Hepatocyte (in vitro differentiated cells): Measurements from ENCODE around the gene C12orf56. TPM values are rescaled to one million over a fixed set of nuclear protein-coding genes. Genes with fewer than 3 reads are reported as not detected.

Experiments
- DNase-seq: peaks from one replicate; pipeline ENCODE4 v3.0.0-alpha.2; 2016; ENCODE audit warnings: low spot score
- H2AFZ ChIP-seq: fragments of 200-600 bp; sonication (generic); 2 replicates; pipeline ENCODE4 v1.6.0; 2016; ENCODE audit warnings: antibody characterized with exemption, mild to moderate bottlenecking
- H3K27ac ChIP-seq: fragments of 200-600 bp; sonication (generic); 2 replicates; pipeline ENCODE4 v1.5.1; 2016; ENCODE audit warnings: mild to moderate bottlenecking
- H3K27me3 ChIP-seq: fragments of 200-600 bp; sonication (generic); 2 replicates; pipeline ENCODE4 v1.6.1; 2016
- H3K36me3 ChIP-seq: fragments of 200-600 bp; sonication (generic); replicated peaks from 2 replicates; pipeline ENCODE4 v1.5.1; 2016; ENCODE audit warnings: low read depth; ENCODE audit not compliant: insufficient read depth
- H3K4me1 ChIP-seq: fragments of 200-600 bp; sonication (generic); 2 replicates; pipeline ENCODE4 v1.5.1; 2016; ENCODE audit warnings: mild to moderate bottlenecking, moderate library complexity; ENCODE audit not compliant: insufficient read depth
- H3K4me2 ChIP-seq: fragments of 200-600 bp; sonication (generic); 2 replicates; pipeline ENCODE4 v1.6.0; 2016
- H3K4me3 ChIP-seq: fragments of 200-600 bp; sonication (generic); 2 replicates; pipeline ENCODE4 v1.5.1; 2016; ENCODE audit warnings: mild to moderate bottlenecking
- H3K79me2 ChIP-seq: fragments of 200-600 bp; sonication (generic); 2 replicates; pipeline ENCODE4 v1.6.0; 2017; ENCODE audit warnings: mild to moderate bottlenecking
- H3K9me2 ChIP-seq: fragments of 200-600 bp; sonication (generic); replicated peaks from 2 replicates; pipeline ENCODE4 v1.6.0; 2017; ENCODE audit warnings: mild to moderate bottlenecking; ENCODE audit not compliant: insufficient read depth
- H3K9me3 ChIP-seq: fragments of 200-600 bp; sonication (generic); 2 replicates; pipeline ENCODE4 v1.5.1; 2016; ENCODE audit warnings: low read depth, mild to moderate bottlenecking
- H4K20me1 ChIP-seq: fragments of 200-600 bp; sonication (generic); 2 replicates; pipeline ENCODE4 v1.6.0; 2016; ENCODE audit warnings: mild to moderate bottlenecking; ENCODE audit not compliant: insufficient read depth, poor library complexity, severe bottlenecking
- CTCF ChIP-seq: fragments of 200-600 bp; sonication (generic); IDR thresholded peaks from 2 replicates; pipeline ENCODE4 v1.5.1; 2016; ENCODE audit warnings: antibody characterized with exemption, mild to moderate bottlenecking; ENCODE audit not compliant: poor library complexity
- EZH2 ChIP-seq: fragments of 200-600 bp; sonication (generic); IDR thresholded peaks from 2 replicates; pipeline ENCODE4 v1.6.1; 2016; ENCODE audit warnings: antibody characterized with exemption, mild to moderate bottlenecking, borderline replicate concordance
- EZH2phosphoT487 ChIP-seq: fragments of 200-600 bp; sonication (generic); IDR thresholded peaks from one replicate; pipeline ENCODE4 v1.6.1; 2018; ENCODE audit warnings: antibody characterized with exemption, mild to moderate bottlenecking, low read depth, moderate library complexity; ENCODE audit not compliant: unreplicated experiment, severe bottlenecking
- WGBS: methylation state at CpG from one replicate; pipeline ENCODE4 v1.1.6; 2016; ENCODE audit warnings: low lambda C conversion rate; ENCODE audit errors: missing lambda C conversion rate; 5-methylcytosine and 5-hydroxymethylcytosine counted together
- polyA plus RNA-seq: library from polyadenylated mRNA; unstranded; fragments of >200 nt; fragmentation: Nextera tagmentation; extraction: Ambion mirVana; gene quantifications from 2 replicates; pipeline ENCODE4 v1.2.1, GENCODE V29; 2016
- total RNA-seq: library from RNA; depleted of rRNA; stranded (reverse); fragments of >200 nt; gene quantifications from 2 replicates; pipeline ENCODE4 v1.2.3, GENCODE V29; 2014

The C12orf56 gene
- total and polyA plus RNA-seq, 2 experiments from 2014 or later = 0.20 to 1.4 TPM

GRCh38 chr12:64411427-64411826 lies 20.9 kb upstream of the C12orf56 start:
- H3K9me2 ChIP-seq = no peaks in the 10 kb centered on the region
- H3K79me2 ChIP-seq = peaks cover 56% of the 10 kb centered on the region
- no peaks in the 10 kb centered on the region for H3K9me3 ChIP-seq
- H3K27me3 ChIP-seq = no peaks in the 10 kb centered on the region
- no peak overlapping the region for H2AFZ ChIP-seq
- H3K4me1 ChIP-seq = no peaks in the 10 kb centered on the region
- peaks cover 13% of the 10 kb centered on the region for H4K20me1 ChIP-seq
- H3K4me2 ChIP-seq = no peak overlapping the region
- WGBS = 89% methylated on average over 2 of the region's 2 CpGs
- no peak overlapping the region for H3K27ac ChIP-seq
- H3K4me3 ChIP-seq = no peak overlapping the region
- TF ChIP-seq CTCF (no peak), EZH2phosphoT487 (no peak), EZH2 (no peak)
- DNase-seq = no peak
- peaks cover 4% of the 10 kb centered on the region for H3K36me3 ChIP-seq

- H3K79me2 ChIP-seq = peaks cover 59% of the 10 kb centered on the region
- H2AFZ ChIP-seq = no peak overlapping the region
- no peaks in the 10 kb centered on the region for H3K4me1 ChIP-seq
- DNase-seq = no peak
- no peak overlapping the region for H3K4me3 ChIP-seq
- H3K27ac ChIP-seq = no peak overlapping the region
- TF ChIP-seq EZH2 (no peak), CTCF (no peak), EZH2phosphoT487 (no peak)
- no peak overlapping the region for H3K4me2 ChIP-seq
- H3K9me2 ChIP-seq = no peaks in the 10 kb centered on the region
- 87% methylated on average over 9 of the region's 9 CpGs for WGBS
- peaks cover 13% of the 10 kb centered on the region for H4K20me1 ChIP-seq
- no peaks in the 10 kb centered on the region for H3K9me3 ChIP-seq
- no peaks in the 10 kb centered on the region for H3K27me3 ChIP-seq
- peaks cover 4% of the 10 kb centered on the region for H3K36me3 ChIP-seq
Observed at GRCh38 chr12:64407342-64408223, 17.0 kb upstream of the C12orf56 start.

GRCh38 chr12:64404470-64405256 lies 14.1 kb upstream of the C12orf56 start:
- H4K20me1 ChIP-seq = peaks cover 13% of the 10 kb centered on the region
- peaks cover 43% of the 10 kb centered on the region for H3K79me2 ChIP-seq
- whole genome bisulfite sequencing = under 1% methylated on average over 63 of the region's 78 CpGs
- H3K9me2 ChIP-seq = no peaks in the 10 kb centered on the region
- H3K4me2 ChIP-seq = peak overlapping the region; percentile 86
- TF ChIP-seq EZH2phosphoT487 = no peak
- TF ChIP-seq EZH2 = no peak
- no peak for TF ChIP-seq CTCF
- no peaks in the 10 kb centered on the region for H3K9me3 ChIP-seq
- no peaks in the 10 kb centered on the region for H3K4me1 ChIP-seq
- H3K27ac ChIP-seq = peak overlapping the region; percentile 100
- H3K27me3 ChIP-seq = no peaks in the 10 kb centered on the region
- H2AFZ ChIP-seq = peak overlapping the region; percentile 97
- DNase-seq = peak; percentile 82
- H3K4me3 ChIP-seq = peak overlapping the region; percentile 94
- H3K36me3 ChIP-seq = no peaks in the 10 kb centered on the region
